ENCODE results near the gene KCNT1.

The KCNT1 gene

DNA sequence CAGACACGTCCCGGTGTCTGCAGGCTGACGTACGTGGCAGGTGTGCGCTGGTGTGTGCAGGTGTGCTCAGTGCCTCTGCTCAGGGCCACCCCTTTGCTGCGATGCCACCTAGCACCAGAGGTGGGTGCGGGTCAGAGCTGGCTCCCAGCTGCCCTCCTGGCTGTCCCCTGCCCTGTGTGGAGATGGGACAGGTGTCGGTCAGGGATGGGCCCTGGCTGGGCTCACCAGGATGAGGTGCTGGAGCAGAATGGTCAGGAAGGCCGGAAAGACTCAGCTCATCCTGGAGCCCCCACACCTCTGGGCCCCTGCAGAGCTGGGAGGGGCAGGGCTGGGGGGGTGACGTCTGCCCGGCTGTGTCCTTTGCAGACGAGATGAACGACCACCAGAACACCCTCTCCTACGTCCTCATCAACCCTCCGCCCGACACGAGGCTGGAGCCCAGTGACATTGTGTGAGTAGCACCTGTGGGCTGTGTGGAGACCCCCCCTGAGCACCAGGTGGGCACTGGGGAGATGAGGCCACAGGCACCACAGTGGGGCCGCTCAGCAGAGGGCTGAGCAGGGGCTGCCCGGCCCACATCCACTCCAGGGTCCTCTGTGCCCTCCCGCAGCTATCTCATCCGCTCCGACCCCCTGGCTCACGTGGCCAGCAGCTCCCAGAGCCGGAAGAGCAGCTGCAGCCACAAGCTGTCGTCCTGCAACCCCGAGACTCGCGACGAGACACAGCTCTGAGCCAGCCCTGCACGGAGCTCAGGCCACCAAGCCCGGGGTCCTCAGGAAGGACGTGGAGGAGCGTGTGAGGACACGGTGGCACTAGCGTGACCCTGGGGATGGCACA is 89.7 kb downstream of the KCNT1 start:
- Mint-ChIP-seq H3K4me3 (no peak overlapping the region), H3K27ac (no peak overlapping the region)
- no peak for DNase-seq (ENCODE audit: low spot score in 2 of 2)

DNA sequence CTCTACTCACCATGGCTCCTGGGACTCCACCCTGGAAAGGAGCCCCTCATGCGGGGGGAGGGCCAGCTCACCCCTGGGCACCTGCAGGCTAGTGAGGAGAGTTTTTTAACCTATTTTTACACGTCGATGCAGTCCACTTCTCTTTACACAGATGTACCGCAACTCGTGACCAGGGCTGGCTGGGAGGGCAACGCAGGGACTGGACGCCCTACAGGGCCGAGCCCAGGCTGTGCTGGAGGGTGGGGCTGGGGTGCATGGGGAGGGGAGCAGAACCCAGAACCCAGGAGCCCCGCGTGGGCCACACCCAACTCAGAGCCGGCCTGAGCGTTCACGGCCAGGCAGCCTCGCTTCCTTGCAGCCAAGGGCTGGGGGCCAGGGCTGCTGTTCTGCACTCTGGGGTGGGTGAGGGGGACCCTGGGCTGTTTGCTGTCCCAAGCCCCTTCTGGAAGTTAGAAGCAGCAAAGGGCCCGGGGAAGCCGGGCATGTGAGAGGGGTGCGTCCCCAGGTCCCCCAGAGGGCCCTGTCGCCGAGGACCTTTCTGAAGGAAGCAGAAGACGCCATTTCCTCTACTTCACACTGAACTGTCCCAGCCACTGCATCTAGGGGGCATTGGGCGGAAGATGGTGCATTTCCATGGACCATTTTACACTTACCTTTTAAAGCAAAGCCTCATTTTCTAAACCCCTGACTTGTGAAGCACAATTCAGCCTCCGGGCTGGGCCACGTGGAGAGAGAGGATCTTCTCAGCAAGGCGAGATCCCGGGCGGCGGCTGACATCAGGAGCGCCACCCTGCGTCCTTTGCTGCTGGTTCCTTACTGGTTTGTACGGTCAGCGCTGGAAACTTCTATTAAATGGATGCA is 90.5 kb downstream of the KCNT1 start:
- no peak overlapping the region for H3K4me3 Mint-ChIP-seq
- peaks cover 2% of the 10 kb centered on the region for H3K4me1 Mint-ChIP-seq
- no peak overlapping the region for H3K27ac Mint-ChIP-seq
- ATAC-seq, result no peak
- no peak for DNase-seq (ENCODE audit: low spot score in 2 of 2)
- H3K36me3 Mint-ChIP-seq, result no peaks in the 10 kb centered on the region
- no peaks in the 10 kb centered on the region for H3K9me3 Mint-ChIP-seq

More for the DNA sequence above, 89.7 kb downstream of the KCNT1 start:
- Mint-ChIP-seq H3K36me3 (no peaks in the 10 kb centered on the region), H3K9me3 (no peaks in the 10 kb centered on the region), H3K4me1 (no peaks in the 10 kb centered on the region)
- ATAC-seq, result no peak

DNA sequence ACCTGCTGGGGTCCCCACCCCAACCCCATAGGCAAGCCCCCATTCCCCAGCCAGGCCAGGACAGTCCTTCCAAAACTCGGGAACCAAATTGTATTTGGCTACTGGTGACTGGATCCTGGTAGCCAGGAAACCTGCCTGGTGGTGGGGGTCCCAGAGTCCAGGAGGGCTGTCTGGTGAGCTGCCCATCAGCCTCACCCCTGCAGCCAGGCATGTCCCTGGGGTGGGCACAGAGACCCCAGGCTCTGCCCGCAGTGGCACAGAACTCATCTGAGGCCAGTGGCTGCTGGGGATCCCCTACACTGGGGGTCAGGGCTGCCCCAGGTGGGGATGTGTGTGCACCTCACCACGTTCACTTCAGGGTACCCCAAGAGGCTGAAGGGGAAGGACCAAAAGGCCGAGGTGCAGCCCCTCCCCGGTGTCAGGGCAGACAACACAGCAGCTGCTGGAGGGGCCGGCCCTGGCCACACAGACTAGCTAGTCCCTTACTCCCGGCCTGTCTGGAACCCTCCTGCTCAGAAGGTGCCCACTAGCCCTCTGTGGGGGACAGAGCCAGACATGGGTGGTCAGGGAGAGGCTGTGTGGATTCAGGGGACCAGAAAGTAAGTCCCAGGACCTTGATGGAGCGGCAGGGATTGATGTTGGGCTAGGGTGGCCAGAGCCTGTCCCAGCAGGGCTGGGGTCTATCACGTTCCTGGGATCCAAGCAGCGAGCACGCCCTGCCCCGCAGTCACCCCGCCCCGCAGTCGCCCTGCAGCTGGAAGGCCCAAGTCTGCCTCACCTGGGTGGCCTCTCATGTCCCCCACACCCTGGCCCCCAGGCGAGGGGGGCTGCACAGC is 91.5 kb downstream of the KCNT1 start:
- Mint-ChIP-seq H3K4me1 (peaks cover 9% of the 10 kb centered on the region), H3K27ac (no peak overlapping the region), H3K4me3 (no peak overlapping the region), H3K36me3 (no peaks in the 10 kb centered on the region), H3K9me3 (no peaks in the 10 kb centered on the region)
- ATAC-seq, result no peak
- DNase-seq (ENCODE audit: low spot score in 2 of 2), result no peak

- Mint-ChIP-seq H3K4me3 (no peak overlapping the region), H3K4me1 (peaks cover 12% of the 10 kb centered on the region), H3K36me3 (no peaks in the 10 kb centered on the region), H3K9me3 (no peaks in the 10 kb centered on the region), H3K27ac (no peak overlapping the region)
- DNase-seq (ENCODE audit: low spot score in 2 of 2) (no peak), ATAC-seq (no peak)
Observed at GRCh38 chr9:135794057-135794335, 92.0 kb downstream of the KCNT1 start.

DNA sequence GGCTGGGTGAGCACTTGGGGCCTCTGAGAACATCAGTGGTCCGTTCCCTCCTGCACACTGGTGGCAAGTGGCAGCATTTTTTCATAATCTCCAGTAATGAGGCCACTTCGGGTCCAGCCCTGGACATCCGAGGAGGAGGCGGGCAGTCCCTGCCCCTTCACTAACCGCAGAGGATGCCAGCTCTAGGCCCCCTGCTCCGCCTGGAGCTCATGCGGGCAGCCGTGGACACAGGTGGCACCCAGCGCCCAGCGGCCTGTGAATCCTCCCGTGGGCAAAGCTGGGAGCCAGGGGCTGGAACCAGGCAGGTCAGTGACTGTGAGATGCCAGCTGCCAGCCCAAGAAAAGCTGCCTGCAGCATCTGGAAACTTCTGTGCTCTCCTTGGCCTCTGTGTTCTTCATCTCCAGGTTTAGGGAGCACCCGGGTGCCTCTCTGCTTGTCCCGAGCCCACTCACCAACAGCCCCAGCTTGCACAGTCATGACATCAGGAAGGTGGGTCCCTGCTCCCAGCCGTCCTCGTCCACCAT is 92.4 kb downstream of the KCNT1 start:
- peaks cover 12% of the 10 kb centered on the region for H3K4me1 Mint-ChIP-seq
- no peaks in the 10 kb centered on the region for H3K9me3 Mint-ChIP-seq
- no peaks in the 10 kb centered on the region for H3K36me3 Mint-ChIP-seq
- DNase-seq (ENCODE audit: low spot score in 2 of 2) (no peak), ATAC-seq (no peak)
- H3K27ac Mint-ChIP-seq, result no peak overlapping the region
- no peak overlapping the region for H3K4me3 Mint-ChIP-seq

GRCh38 chr9:135795391-135795790 is 93.4 kb downstream of the KCNT1 start:
- Mint-ChIP-seq H3K27ac (no peak overlapping the region), H3K4me3 (no peak overlapping the region), H3K36me3 (no peaks in the 10 kb centered on the region), H3K4me1 (peaks cover 12% of the 10 kb centered on the region), H3K9me3 (no peaks in the 10 kb centered on the region)
- DNase-seq (ENCODE audit: low spot score in 2 of 2) (no peak), ATAC-seq (no peak)

GRCh38 chr9:135796784-135797485 is 95.0 kb downstream of the KCNT1 start:
- no peaks in the 10 kb centered on the region for H3K36me3 Mint-ChIP-seq
- no peak overlapping the region for H3K27ac Mint-ChIP-seq
- no peak overlapping the region for H3K4me3 Mint-ChIP-seq
- H3K9me3 Mint-ChIP-seq, result no peaks in the 10 kb centered on the region
- peaks cover 12% of the 10 kb centered on the region for H3K4me1 Mint-ChIP-seq
- no peak for ATAC-seq
- no peak for DNase-seq (ENCODE audit: low spot score in 2 of 2)

DNA sequence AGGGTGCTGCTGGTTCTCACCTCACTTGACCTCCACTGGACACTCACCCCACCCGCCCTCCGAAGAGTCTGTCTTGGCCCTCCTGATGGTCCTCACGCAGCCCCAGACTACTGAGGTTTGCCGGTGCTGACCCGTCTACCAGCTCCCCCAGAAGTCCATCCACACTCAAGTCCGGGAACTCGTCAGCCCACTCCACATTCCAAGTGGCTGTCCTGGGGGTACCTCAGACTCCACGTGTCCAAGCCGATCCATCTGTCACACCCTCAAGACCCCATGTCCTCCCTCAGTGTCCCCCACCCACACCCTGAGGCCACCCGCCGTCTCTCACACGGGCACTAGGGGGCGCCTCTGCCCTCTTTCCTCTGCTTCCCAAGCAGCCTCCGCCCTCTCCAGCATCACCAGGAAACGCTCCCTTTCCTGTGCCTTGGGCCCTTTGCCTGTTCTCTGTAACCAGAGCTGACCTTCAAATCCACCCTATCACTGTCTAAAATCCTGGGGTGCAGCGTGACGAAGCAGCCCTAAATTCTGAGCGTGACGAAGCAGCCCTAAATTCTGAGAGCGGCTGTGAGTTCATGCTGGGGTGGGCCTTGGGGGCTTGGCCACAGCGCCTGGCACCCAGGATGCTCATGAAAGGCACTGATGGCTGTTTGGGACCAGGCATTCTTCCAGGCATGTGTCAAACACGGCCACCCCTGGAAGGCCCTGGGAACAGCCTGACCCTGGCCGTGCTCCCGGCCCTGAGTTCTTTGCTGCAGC is 95.7 kb downstream of the KCNT1 start:
- Mint-ChIP-seq H3K36me3 (no peaks in the 10 kb centered on the region), H3K9me3 (no peaks in the 10 kb centered on the region), H3K4me1 (peaks cover 12% of the 10 kb centered on the region), H3K4me3 (no peak overlapping the region), H3K27ac (no peak overlapping the region)
- no peak for ATAC-seq
- peak; percentile 18 to 68 for DNase-seq (ENCODE audit: low spot score in 2 of 2)

- Mint-ChIP-seq H3K4me3 (no peak overlapping the region), H3K9me3 (no peaks in the 10 kb centered on the region), H3K4me1 (peaks cover 12% of the 10 kb centered on the region), H3K27ac (no peak overlapping the region), H3K36me3 (no peaks in the 10 kb centered on the region)
- no peak for ATAC-seq
- no peak for DNase-seq (ENCODE audit: low spot score in 2 of 2)
Observed at GRCh38 chr9:135798263-135798585, 96.2 kb downstream of the KCNT1 start.

GRCh38 chr9:135799261-135799660 is 97.3 kb downstream of the KCNT1 start:
- ATAC-seq (no peak), DNase-seq (ENCODE audit: low spot score in 2 of 2) (no peak)
- H3K4me1 Mint-ChIP-seq, result peaks cover 12% of the 10 kb centered on the region
- H3K4me3 Mint-ChIP-seq, result no peak overlapping the region
- H3K27ac Mint-ChIP-seq, result no peak overlapping the region
- H3K36me3 Mint-ChIP-seq, result no peaks in the 10 kb centered on the region
- H3K9me3 Mint-ChIP-seq, result no peaks in the 10 kb centered on the region

DNA sequence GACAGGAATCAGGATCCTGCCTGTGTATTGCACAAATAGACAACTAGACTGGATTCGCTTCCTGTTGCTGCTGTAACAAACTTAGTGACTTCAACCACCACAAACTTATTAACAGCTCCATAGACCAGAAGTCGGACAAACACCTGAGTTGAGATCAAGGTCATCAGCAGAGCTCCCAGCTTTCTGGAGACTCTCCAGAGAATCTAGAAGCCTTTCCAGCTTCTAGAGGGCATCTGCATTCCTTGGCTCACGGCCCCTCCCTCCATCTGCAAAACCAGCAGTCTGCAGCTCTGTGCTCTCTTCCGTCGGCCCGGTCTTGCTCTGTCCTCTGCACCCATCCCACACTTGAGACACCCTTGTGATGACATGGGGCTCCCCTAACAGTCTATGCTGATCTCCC is 99.1 kb downstream of the KCNT1 start:
- no peak overlapping the region for H3K4me3 Mint-ChIP-seq
- ATAC-seq, result no peak
- peaks cover 23% of the 10 kb centered on the region for H3K4me1 Mint-ChIP-seq
- DNase-seq (ENCODE audit: low spot score in 2 of 2), result no peak
- no peaks in the 10 kb centered on the region for H3K36me3 Mint-ChIP-seq
- no peaks in the 10 kb centered on the region for H3K9me3 Mint-ChIP-seq
- no peak overlapping the region for H3K27ac Mint-ChIP-seq

GRCh38 chr9:135802876-135803419 is 101.0 kb downstream of the KCNT1 start:
- Mint-ChIP-seq H3K36me3 (peaks cover 3% of the 10 kb centered on the region), H3K4me1 (peaks cover 31% of the 10 kb centered on the region), H3K27ac (no peak overlapping the region), H3K9me3 (no peaks in the 10 kb centered on the region), H3K4me3 (no peak overlapping the region)
- no peak for DNase-seq (ENCODE audit: low spot score in 2 of 2)
- ATAC-seq, result no peak

GRCh38 chr9:135803441-135803840 is 101.5 kb downstream of the KCNT1 start:
- peaks cover 6% of the 10 kb centered on the region for H3K36me3 Mint-ChIP-seq
- no peak overlapping the region for H3K4me3 Mint-ChIP-seq
- H3K9me3 Mint-ChIP-seq, result no peaks in the 10 kb centered on the region
- peaks cover 31% of the 10 kb centered on the region for H3K4me1 Mint-ChIP-seq
- no peak overlapping the region for H3K27ac Mint-ChIP-seq
- DNase-seq (ENCODE audit: low spot score in 2 of 2) (no peak), ATAC-seq (no peak)
